PC-3 (cell line): ENCODE measurements around the gene EDAR. TPM values are rescaled to one million over a fixed set of nuclear protein-coding genes. Genes with fewer than 3 reads are reported as not detected.

Source experiments
- ATAC-seq: fragments of 200-7000 bp; cut with Tn5 transposase; 2 replicates; pipeline ENCODE4 v1.9.1; 2020; ENCODE audit warnings: mild to moderate bottlenecking, moderate library complexity
- BruUV-seq: library from RNA; stranded (reverse); fragments of 400-500 nt; replicated peaks from 2 replicates; lab custom pipeline; 2021; lab: Mats Ljungman, UMichigan
- CTCF ChIA-PET: fragments of 300-600 bp; sonication (Branson Sonifier 250); formaldehyde crosslinking; loops from one replicate; lab custom pipeline; 2022; ENCODE audit warnings: antibody characterized with exemption; lab: Charles Lee
- POLR2A ChIA-PET: fragments of 300-600 bp; sonication (Branson Sonifier 250); formaldehyde crosslinking; loops from one replicate; lab custom pipeline; 2022; ENCODE audit warnings: antibody characterized with exemption; ENCODE audit not compliant: unreplicated experiment; lab: Charles Lee
- DNase-seq: peaks from one replicate; pipeline ENCODE4 v3.0.0-alpha.2; 2015
- H2AFZ ChIP-seq: fragments of 300-600 bp; sonication (generic); 2 replicates; pipeline ENCODE4 v1.6.0; 2016; ENCODE audit warnings: antibody characterized with exemption, low read length
- H3F3A ChIP-seq: fragments of 300-600 bp; sonication (generic); one replicate; pipeline ENCODE4 v1.6.0; 2017; ENCODE audit warnings: antibody characterized with exemption, low read length, control low read depth, mild to moderate bottlenecking; ENCODE audit not compliant: unreplicated experiment
- H3K27ac ChIP-seq: fragments of 300-600 bp; sonication (generic); 2 replicates; pipeline ENCODE4 v1.5.1; 2016; ENCODE audit warnings: mild to moderate bottlenecking, low read length
- H3K27me3 ChIP-seq: fragments of 300-600 bp; sonication (generic); 2 replicates; pipeline ENCODE4 v1.6.1; 2016; ENCODE audit warnings: low read length, mixed read lengths
- H3K36me3 ChIP-seq: fragments of 300-600 bp; sonication (generic); 2 replicates; pipeline ENCODE4 v1.6.1; 2016; ENCODE audit warnings: low read depth, mixed run types, low read length, mixed read lengths
- H3K4me1 ChIP-seq: fragments of 300-600 bp; sonication (generic); 2 replicates; pipeline ENCODE4 v1.5.1; 2016; ENCODE audit warnings: low read length; ENCODE audit not compliant: insufficient read depth
- H3K4me2 ChIP-seq: fragments of 300-600 bp; sonication (generic); 2 replicates; pipeline ENCODE4 v1.6.0; 2016; ENCODE audit warnings: low read length
- H3K4me3 ChIP-seq: fragments of 300-600 bp; sonication (generic); 2 replicates; pipeline ENCODE4 v1.5.1; 2016; ENCODE audit warnings: mild to moderate bottlenecking, low read length, mixed read lengths
- H3K79me2 ChIP-seq: fragments of 300-600 bp; sonication (generic); 2 replicates; pipeline ENCODE4 v1.6.1; 2017; ENCODE audit warnings: low read length, mixed read lengths
- H3K9ac ChIP-seq: fragments of 300-600 bp; sonication (generic); 2 replicates; pipeline ENCODE4 v1.6.0; 2016; ENCODE audit warnings: mild to moderate bottlenecking, low read length
- H3K9me2 ChIP-seq: fragments of 300-600 bp; sonication (generic); replicated peaks from 2 replicates; pipeline ENCODE4 v1.6.1; 2016; ENCODE audit warnings: mixed run types, low read length, mixed read lengths
- H3K9me3 ChIP-seq: fragments of 300-600 bp; sonication (generic); 2 replicates; pipeline ENCODE4 v1.6.1; 2016; ENCODE audit warnings: low read length, mixed read lengths
- H4K20me1 ChIP-seq: fragments of 300-600 bp; sonication (generic); 2 replicates; pipeline ENCODE4 v1.6.1; 2016; ENCODE audit warnings: low read length, mixed read lengths
- EZH2 ChIP-seq: fragments of 300-600 bp; sonication (generic); IDR thresholded peaks from one replicate; pipeline ENCODE4 v1.6.1; 2017; ENCODE audit warnings: antibody characterized with exemption, mild to moderate bottlenecking, low read length; ENCODE audit not compliant: unreplicated experiment
- EZH2phosphoT487 ChIP-seq: fragments of 300-600 bp; sonication (generic); IDR thresholded peaks from 2 replicates; pipeline ENCODE4 v1.6.1; 2018; ENCODE audit warnings: mild to moderate bottlenecking, antibody characterized with exemption, low read length, borderline replicate concordance
- intact Hi-C: fragments of 100-400 bp; cut with micrococcal nuclease; formaldehyde crosslinking; loops from 2 replicates; pipeline ENCODE4 v1.9.0; 2023
- total RNA-seq: library from RNA; depleted of rRNA; stranded (reverse); fragments of >200 nt; gene quantifications from 2 replicates; pipeline ENCODE4 v1.2.3, GENCODE V29; 2014
- TF ChIP-seq, protein P1 (sequence below): fragments of 300-600 bp; sonication (generic); conservative IDR thresholded peaks from 2 replicates; pipeline ENCODE4 v1.5.1; 2017; ENCODE audit warnings: antibody characterized with exemption, low read depth, mild to moderate bottlenecking, low read length

Gene EDAR
- total RNA-seq, 1 experiment from 2014 or later, result 0.04 TPM

DNA sequence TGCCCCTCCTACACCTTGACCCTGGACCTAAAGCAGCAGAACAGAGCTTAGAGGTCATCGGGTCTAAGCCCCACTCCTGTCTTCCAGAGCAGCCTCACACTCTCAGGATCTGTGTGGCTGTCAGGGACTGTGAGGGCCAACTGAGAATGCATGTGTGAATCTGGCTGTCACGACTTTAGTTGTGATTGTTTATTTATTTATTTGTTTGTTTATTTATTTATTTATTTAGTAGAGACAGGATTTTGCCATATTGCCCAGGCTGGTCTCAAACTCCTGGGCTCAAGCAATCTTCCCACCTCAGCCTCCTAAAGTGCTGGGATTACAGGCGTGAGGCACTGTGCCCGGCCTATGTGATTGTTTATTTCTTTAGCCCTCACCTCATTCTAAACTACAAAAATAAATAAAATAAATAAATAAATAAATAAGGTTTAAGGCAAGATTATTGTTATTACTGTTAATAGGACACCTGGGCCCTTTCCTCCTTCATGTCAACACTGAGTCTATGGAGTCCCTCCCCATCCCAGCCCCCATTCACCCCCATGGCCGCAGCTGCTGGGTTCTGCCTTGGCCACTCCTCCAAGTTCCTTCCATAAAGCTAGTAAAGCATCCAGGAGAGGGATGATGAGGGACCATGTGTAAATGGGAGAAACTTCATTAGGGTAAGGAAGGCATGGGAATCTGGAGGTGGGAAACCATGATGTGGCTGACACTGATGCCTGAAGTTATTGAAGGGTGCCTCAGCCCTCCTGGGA is 39.9 kb upstream of the EDAR start:
- H3F3A ChIP-seq, result no peaks in the 10 kb centered on the region
- no peaks in the 10 kb centered on the region for H3K9me3 ChIP-seq
- no peaks in the 10 kb centered on the region for H4K20me1 ChIP-seq
- no peak overlapping the region for H3K4me2 ChIP-seq
- CTCF ChIA-PET, result no interaction called here
- intact Hi-C loops, result no loop called here
- no peak overlapping the region for H3K4me3 ChIP-seq
- no peaks in the 10 kb centered on the region for H3K36me3 ChIP-seq
- H2AFZ ChIP-seq, result no peak overlapping the region
- ATAC-seq (no peak), DNase-seq (no peak)
- TF ChIP-seq EZH2phosphoT487, result no peak
- TF ChIP-seq, protein P1, sequence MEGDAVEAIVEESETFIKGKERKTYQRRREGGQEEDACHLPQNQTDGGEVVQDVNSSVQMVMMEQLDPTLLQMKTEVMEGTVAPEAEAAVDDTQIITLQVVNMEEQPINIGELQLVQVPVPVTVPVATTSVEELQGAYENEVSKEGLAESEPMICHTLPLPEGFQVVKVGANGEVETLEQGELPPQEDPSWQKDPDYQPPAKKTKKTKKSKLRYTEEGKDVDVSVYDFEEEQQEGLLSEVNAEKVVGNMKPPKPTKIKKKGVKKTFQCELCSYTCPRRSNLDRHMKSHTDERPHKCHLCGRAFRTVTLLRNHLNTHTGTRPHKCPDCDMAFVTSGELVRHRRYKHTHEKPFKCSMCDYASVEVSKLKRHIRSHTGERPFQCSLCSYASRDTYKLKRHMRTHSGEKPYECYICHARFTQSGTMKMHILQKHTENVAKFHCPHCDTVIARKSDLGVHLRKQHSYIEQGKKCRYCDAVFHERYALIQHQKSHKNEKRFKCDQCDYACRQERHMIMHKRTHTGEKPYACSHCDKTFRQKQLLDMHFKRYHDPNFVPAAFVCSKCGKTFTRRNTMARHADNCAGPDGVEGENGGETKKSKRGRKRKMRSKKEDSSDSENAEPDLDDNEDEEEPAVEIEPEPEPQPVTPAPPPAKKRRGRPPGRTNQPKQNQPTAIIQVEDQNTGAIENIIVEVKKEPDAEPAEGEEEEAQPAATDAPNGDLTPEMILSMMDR, result no peak
- TF ChIP-seq EZH2, result no peak
- no peaks in the 10 kb centered on the region for H3K9me2 ChIP-seq
- no TSS peak for BruUV-seq
- no peak overlapping the region for H3K27ac ChIP-seq
- H3K9ac ChIP-seq, result no peak overlapping the region
- POLR2A ChIA-PET, result no interaction called here
- no peaks in the 10 kb centered on the region for H3K27me3 ChIP-seq
- H3K4me1 ChIP-seq, result no peaks in the 10 kb centered on the region
- no peaks in the 10 kb centered on the region for H3K79me2 ChIP-seq

DNA sequence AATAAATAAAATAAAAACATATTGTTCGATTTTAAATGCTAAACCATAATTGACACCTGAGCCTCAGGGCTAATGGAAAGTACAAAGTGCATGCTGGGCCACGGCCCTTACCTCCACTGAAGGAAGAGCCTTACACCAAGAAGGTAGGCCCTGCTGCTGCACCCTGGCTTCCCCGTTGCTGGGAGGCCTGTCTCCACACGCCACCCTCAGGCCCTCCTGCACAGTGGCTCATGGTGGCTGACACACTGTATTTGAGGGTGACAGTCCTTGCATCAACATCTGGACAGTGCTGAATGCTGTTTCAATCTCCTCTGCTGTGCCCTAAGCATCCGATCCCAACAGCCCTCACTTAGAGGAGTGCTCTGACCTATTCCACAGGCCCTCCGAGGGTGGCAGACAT is 39.3 kb upstream of the EDAR start:
- Histone ChIP-seq H3K4me2 (no peak overlapping the region), H3K27me3 (no peaks in the 10 kb centered on the region), H2AFZ (no peak overlapping the region), H3K9me3 (no peaks in the 10 kb centered on the region), H4K20me1 (no peaks in the 10 kb centered on the region), H3K79me2 (no peaks in the 10 kb centered on the region), H3K4me3 (no peak overlapping the region), H3K27ac (no peak overlapping the region), H3K36me3 (no peaks in the 10 kb centered on the region), H3K4me1 (no peaks in the 10 kb centered on the region), H3F3A (no peaks in the 10 kb centered on the region), H3K9ac (no peak overlapping the region), H3K9me2 (no peaks in the 10 kb centered on the region)
- no TSS peak for BruUV-seq
- DNase-seq (no peak), ATAC-seq (no peak)
- intact Hi-C loops, result no loop called here
- ChIA-PET CTCF (no interaction called here), POLR2A (no interaction called here)
- no peak for TF ChIP-seq EZH2
- no peak for TF ChIP-seq EZH2phosphoT487
- TF ChIP-seq, protein P1, result no peak

DNA sequence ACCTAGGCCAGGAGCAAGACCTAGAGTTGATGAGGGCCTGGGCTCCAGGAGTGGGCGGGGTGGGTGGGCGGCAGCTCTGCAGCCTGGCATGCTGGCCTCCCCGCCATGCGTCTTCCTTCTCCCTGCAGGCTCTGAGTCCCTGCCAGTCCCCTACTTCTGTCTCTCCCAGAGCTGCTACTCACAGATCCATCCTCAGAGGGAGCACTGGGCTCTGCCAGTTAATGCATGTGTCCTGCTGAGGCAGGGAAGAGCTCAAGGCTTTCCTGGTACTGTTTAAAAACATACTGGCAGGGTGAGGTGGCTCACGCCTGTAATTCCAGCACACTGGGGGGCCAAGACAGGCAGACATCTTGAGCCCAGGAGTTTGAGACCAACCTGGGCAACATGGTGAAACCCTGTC is 38.7 kb upstream of the EDAR start:
- POLR2A ChIA-PET, result no interaction called here
- no peak overlapping the region for H3K4me3 ChIP-seq
- no peak for TF ChIP-seq EZH2
- TF ChIP-seq EZH2phosphoT487, result no peak
- intact Hi-C loops, result no loop called here
- no peak for ATAC-seq
- H3K36me3 ChIP-seq, result no peaks in the 10 kb centered on the region
- DNase-seq, result no peak
- no peaks in the 10 kb centered on the region for H4K20me1 ChIP-seq
- H2AFZ ChIP-seq, result no peak overlapping the region
- H3K79me2 ChIP-seq, result no peaks in the 10 kb centered on the region
- no peaks in the 10 kb centered on the region for H3K27me3 ChIP-seq
- H3K4me2 ChIP-seq, result no peak overlapping the region
- H3K9ac ChIP-seq, result no peak overlapping the region
- H3K4me1 ChIP-seq, result no peaks in the 10 kb centered on the region
- no peak overlapping the region for H3K27ac ChIP-seq
- H3K9me2 ChIP-seq, result no peaks in the 10 kb centered on the region
- H3F3A ChIP-seq, result no peaks in the 10 kb centered on the region
- CTCF ChIA-PET, result no interaction called here
- no TSS peak for BruUV-seq
- no peaks in the 10 kb centered on the region for H3K9me3 ChIP-seq
